Dermis microvascular lymphatic vessel endothelial cell (primary cell): Measurements from ENCODE around the gene POFUT2. TPM values are rescaled to one million over a fixed set of nuclear protein-coding genes. Genes with fewer than 3 reads are reported as not detected.

Experiments
- DNase-seq, 2 donors: peaks; one replicate each; pipeline versions ENCODE4 v3.0.0 to v3.0.0-alpha.2; 2010; ENCODE audit warnings: low read depth in 2 of 2
- total RNA-seq: library from RNA; depleted of rRNA; stranded (reverse); fragments of >200 nt; gene quantifications from 2 replicates; pipeline ENCODE4 v1.2.1, GENCODE V29; 2014

The POFUT2 gene
- total RNA-seq, 1 donor from 2014 or later, result 11.4 TPM

DNA sequence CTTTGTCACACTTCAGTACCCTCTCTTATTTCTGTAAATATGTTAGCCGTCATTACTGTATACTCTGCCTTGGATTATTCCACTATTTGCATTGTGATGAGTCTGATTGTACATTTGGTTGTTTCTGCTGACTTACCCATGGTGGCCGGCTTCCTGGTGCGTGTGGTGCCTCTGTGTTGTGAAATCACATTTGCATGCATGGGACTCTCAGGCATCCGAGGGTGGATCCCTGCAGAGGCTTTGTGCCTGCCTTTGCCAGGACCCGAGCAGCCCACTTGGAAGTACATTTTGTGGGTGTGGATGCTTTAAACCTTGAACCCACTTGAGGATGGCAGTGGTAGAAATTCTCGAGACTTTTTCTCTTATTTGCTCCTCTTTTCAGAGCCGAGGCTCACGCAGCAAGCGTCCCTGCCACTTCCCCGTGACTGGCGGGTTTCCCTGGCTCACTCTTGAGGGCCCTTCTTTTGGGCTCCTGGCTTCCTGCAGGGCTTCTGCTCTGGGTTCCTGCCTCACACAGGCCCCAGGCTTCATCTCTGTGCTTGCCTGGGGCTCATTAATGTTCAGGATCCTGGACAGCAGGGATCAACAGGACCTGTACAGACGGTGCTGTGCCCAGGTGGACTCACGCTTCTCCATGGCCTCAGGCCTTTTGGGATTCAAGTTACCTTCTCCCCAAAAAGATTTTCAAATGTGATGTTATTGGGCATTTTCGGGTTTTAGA is 36.6 kb downstream of the POFUT2 start:
- no peak for DNase-seq

DNA sequence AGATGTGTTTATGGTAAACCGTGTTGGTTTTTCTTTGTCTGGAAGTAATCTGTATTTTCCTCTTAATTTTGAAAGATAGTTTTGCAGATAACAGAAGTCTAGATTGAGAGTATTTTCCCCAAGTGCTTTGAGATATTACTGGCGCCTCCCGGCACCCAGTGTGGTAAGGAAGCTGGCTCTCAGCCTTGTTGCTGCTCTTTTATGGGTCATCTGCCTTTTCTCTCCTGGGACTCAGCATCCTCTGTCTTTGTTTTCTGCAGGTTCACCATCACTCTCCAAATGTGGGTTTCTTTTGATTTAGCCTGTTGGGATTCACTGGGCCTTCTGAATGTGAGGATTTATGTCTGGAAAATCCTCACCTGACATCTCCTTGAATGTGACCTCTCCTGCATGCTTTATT is 37.4 kb downstream of the POFUT2 start:
- no peak for DNase-seq

DNA sequence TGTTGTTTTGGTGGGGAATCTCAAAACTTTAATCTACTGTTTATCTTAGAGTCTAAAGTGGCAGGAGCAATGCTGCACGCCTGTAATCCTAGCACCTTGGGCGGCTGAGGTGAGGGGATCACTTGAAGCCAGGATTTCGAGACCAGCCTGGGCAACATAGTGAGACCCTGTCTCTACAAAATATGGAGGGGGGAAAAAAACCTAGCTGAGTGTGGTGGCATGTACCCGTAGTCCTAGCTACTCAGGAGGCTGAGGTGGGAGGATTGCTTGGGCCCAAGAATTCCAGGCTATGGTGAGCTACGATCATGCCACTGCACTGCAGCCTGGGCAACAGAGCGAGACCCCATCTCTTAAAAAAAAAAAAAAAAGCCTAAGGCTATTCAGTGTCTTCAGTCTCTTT is 38.1 kb downstream of the POFUT2 start:
- no peak for DNase-seq

DNA sequence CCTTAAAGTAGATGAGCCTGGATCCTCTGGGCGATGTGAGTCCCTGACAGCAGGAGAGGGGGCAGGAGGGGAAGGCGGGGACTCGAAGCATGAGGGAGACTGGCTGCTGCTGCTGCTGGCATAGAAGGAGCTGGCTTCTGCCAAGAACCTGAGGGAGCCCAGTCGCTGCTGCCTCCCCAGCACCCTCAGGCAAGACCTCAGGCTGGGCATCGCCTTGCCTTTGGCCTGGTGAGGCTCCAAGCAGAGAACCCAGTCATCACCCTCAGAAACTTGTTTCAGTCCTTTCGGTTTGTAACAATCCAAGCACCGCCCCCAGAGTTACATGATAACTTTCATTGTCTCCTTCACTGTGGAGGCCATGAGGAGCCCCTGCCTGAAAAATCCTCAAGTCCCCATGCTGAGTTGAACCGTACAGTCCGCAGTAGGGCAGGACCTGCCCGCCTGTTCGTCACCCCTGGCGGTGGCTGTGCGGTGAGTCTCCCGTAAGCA is 38.8 kb downstream of the POFUT2 start:
- no peak for DNase-seq

DNA sequence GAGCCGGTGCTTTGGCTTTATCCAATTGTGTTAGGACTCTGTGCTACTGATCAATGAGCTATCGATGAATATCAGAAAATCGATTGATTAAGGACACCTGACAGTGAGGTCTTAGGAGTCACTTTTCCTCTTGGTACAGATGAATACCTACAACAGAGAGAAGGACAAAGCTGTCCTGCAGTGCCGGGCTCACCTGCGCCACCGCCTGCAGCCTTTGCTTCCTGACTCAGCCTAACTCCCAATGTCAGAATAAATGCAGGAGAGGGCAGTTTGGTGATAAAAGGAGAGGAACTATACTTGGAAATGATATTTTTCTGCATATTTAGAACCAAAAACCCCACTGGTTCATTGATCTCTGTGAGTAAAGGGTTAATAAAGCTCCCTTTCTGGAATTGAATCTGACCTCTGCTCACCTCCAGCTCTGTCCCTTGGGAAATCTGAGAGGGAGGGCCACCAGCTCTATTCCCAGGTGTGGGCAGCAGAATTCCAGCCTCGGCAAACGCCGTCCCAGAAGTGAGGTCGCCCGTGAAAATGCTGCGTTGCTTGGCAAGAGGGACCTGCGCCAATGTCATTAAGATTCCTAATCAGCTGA is 39.3 kb downstream of the POFUT2 start:
- DNase-seq, result no peak

DNA sequence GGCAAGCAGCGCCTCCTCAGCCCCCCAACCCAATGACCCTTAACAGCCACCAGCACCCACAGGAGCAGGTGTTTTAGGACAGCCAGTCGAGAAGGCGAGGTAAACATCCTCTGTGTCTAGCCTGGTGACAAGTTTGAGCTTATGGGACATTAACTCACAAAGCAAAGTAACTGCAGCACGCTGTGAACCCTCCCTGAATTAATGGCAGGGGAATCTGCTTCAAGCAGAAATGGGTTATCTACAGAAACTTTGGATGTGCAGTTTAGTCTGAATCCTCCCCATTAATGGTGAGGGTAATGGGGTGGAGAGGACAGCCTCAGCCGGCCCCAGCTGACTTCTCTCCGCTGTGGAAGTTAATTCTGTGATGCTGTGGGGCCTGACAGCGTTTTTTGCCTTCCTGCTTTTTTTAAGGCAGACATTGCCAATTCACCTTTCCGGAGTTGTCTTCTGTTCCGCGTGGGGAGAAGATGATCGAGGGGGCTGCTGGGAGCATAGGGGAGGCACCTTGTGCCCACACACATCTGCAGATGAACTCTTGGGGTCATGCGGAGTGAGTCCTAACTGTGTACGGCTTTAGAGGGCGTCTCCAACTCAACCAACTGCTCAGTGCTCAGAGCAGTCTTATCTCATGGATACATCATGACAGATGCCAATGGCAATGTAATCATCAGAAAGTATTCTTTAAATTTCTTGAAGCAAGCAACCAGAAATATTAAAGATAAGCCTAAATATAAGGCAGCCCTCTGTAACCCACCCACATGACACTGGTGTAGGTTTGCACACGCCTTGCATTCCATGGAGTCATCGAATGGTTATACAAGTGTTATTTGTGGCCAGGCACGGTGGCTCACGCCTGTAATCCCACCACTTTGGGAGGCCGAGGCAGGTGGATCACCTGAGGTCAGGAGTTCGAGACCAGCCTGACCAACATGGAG is 41.0 kb downstream of the POFUT2 start:
- DNase-seq, result no peak

DNA sequence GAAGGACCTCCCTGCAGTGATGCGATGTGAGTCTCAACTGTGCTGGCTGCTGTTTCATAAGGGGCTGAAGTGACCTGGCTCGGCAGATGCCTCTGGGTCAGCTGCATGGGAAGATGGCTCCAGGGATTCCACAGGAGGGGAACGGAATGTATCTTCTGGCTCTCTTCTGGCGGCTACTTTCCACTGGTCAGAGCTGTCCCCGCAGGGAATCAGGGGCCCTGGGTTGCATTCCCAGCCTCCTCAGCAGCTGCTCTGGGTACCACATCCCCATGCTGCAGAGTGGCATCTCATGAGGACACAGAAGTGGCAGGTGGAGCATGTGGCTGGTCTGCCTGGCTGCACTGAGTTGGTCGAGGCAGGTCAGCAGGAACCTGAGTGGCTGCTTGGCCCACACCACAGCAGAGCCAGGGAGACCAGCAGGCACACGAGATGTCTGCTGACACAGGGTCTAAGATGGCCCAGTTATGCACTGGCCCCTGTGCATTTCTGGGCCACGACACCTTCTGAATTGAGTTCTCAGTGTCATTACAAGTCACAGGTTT is 42.8 kb downstream of the POFUT2 start:
- DNase-seq, result no peak

DNA sequence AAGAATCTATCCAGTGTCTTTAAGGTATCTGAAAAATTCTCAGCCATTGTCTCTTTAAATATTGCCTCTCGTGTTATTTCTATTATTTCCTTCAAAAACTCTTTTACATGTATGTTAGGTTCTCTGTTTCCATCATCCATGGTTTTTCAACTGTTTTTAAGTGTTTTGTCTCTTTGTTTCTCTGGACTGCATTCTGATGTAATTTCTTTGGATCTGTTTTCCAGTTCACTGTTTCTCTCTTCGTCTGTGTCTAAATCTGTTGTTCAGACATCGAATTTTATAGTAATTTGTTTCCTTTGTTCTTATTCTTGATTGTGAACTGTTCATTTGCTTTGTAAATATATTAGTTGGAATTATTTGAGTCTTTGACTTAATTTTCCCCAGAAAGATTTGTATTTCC is 44.1 kb downstream of the POFUT2 start:
- no peak for DNase-seq

DNA sequence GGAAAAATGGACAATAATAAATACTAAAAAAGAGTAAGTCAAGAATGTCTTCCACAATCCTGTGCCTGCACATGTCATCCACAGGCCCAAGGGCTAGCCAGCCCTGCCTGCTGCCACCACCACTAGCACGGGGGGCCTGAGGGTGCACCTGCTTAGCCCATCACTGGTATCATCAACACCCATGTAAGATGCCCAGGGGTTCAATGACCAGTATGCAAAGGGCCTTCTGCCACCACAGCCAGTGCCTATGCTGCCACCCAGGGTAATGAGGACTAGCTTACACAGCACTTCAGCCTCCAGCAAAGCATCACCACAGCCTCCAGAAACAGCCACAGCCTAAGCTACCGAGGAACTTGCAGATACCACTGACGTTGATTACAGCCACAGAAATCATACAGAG is 46.3 kb downstream of the POFUT2 start:
- DNase-seq, result no peak

DNA sequence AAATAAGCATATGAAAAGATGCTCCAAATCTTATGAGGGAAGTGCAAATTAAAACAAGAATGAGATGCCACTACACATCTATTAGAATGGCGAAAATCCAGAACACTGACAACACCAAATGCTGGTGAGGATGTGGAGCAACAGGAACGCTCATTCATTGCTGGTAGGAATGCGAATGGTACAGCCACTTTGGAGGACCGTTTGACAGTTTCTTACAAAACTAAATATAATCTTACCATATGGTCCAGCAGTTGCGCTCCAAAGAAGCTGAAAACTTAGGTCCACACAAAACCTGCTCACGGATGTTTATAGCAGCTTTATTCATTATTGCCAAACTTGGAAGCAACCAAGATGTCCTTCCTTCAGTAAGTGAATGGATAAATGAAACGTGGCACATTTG is 50.3 kb downstream of the POFUT2 start:
- no peak for DNase-seq

DNA sequence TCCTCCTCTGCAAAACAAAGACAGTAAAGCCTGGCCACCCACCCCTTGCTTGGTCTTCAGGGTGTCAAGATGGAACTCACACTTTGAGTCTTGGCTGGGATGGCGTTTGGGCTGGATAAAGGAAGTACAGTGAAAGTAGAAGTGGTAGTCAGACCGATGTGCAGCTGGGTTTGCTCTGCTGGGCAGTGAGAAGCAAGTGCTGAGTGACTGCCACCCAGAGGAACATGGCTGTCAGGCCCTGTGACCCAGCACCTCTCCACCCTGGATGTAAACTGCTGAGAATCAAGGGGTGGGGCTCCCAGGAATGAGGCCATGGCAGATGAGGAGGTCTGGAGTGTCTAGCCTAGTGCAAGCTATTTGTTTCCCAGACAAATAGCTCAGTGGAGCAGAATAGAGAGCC is 51.2 kb downstream of the POFUT2 start:
- DNase-seq, result no peak

DNA sequence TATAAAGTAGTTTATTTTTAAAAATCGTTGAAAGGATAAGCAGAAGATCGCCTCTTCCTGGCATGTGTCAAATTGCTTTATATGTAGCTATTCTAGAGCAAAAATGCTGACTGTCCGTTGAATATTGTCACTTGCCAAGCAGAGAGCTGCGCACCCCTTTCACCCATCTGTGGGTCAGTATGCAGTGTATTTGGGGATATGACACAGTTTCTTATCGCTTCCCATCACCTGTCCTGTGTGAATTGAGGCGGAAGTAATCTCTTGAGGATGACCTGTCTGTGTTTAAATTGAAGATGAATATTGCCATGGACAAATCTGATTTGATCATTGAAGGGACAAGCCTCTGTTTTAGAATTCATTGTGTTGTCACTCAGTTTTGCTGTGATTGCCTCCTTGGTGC is 52.2 kb downstream of the POFUT2 start:
- DNase-seq, result no peak

DNA sequence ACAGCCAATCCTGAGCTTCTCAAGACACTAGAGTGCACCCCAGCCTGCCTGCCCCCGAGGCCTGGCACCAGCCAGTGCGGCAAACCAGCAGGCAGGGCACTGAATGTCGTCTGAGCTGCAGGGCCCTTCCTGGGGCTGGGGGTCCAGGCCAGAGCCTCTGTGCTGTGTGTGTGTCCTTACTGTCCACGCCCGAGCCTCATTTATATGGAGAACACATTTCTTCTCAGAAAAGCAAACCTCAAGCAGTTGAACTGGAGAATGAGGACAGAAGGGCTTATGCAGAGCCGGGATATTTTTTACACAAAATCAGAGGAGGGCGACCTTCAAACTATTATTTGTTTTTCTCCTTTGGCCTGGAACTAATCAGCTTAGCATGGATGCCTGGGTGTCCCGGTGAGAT is 52.7 kb downstream of the POFUT2 start:
- DNase-seq, result no peak

DNA sequence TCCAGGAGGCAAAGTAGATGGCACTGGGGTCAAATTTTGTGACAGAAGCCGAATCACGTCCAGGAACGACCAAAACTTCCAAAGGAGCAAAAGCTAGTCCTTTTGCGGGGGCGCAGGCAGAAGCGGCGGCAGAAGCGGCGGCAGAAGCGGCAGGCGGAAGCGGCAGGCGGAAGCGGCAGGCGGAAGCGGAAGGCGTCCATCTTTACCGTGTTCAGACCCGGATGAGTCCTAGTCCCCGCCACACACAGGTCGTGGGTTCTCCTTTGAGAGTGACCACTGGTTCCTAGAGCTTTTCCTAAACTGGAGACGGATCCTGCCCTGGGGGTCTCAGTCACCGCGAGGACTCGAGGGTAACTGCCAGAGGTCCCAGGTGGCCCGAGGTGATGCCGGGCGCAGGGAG is 53.6 kb downstream of the POFUT2 start:
- no peak for DNase-seq

DNA sequence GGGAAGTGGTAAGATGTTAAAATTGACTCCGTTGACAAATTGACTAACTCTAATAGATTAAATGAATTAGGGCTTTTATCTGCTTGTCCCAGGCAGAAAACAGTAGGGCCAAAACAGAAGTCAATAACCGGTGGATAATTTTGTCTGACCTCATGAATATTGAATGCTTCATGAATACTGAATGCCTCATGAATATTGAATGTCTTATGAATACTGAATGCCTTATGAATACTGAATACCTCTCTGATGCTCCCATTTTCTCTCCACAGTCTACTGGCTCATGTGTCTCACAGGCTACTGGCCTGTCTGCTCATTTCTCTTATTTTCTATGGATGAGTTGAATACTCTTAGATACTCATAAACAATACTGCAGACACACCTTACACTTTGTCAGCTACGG is 56.0 kb downstream of the POFUT2 start:
- DNase-seq, result no peak

DNA sequence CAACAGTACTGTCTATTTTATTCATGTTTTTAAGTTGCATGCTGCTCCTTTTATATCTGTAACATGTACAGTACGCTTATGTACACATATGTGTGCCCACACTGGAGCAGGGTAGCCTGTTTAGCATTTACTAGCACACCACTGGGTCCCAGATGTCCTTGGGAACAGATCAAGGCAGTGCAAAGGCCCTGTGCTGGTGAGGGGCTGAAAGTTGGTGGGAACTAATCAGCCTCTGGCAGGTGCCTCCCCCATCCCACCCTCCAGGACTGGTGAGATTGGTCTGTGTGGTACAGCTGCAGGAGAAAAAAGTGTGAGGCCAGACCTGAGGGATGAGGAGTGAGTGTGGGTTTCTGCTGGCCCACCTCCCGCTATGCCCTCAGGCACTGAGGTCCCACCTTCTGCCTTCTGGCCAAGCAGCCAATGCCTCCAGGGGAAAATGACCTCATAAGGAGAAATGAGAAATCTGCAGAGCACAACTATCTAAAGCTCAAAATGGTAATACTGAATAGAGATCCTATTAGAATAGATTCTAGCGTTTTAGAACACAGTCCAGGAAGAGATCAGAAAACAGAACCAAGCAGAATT is 58.9 kb downstream of the POFUT2 start:
- no peak for DNase-seq

DNA sequence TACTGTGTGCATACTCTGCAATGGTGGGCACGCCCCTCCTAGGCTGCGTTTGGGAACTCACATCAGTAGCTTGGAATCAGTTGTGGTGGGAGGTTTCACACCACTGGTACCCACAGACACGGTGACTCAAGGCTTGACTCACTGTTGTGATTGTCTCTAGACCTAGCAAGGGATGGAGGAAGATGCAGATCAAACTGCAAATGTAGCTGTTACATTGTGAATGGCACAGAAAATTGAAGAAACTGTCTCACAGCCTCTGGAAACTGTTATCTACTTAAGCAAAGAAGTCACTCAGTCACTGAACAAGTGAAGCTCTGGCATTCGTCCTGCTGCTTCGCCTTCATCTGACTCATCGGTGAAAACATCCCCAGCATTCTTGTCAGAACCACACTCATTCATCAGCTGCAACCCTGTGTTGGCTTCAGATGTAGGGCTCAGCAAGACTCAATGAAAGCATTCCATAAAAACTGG is 59.5 kb downstream of the POFUT2 start:
- DNase-seq, result peak in 1 of 2 donors; percentile 35

DNA sequence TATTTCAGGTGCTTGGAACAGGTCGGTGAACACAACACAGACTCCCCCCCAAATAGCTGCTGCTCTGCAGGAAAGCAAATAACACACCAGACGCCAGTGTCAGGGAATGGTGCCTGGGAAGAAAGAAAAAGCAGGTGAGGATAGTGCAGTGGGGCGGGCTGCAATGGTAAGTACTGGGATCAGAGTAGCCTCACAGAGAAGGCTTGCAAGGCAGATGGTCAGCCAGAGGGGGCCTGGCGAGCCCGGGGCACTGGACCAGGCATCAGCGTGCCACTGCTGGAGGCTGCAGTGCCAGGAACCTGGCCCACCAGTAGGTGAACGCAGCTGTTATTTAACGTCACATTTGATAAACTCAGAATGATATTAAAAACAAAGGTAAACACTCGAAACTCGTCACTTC is 60.0 kb downstream of the POFUT2 start:
- DNase-seq, result no peak

DNA sequence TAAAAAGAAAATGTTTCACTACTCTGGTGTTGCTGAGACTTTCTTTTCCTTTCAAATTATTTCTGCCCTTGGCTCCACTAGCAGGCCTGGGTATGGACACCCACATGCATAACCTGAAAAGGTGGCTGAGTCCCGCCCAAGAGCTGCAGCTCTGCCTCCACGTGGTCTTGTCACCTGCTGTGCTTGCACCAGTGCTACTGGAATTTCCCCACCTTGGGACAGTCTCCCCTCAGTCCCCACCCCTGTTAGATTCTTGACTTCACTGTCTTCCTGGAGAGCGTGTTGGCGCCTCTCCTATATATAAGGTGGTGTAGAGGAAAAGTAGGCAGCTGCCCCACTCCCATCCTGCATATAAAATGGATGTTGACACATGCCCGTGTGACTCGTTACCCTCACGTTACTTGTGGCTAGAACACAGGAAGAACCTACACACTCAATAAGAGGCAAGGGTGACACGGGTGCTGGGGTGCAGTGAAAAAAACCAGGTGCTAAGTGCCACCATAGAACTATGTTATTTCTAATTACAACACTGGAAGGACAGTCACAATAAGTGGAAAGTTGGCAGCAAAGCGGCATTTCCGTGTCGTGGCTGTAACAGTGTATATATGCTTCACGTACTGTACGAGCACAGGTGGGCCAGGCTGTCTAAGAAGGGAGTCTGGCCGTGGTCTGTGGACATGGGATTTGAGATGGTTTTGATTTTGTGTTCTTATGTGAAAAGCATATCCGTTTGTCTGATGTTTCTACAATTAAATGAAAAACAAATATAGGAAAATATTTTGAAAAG is 61.0 kb downstream of the POFUT2 start:
- DNase-seq, result peak in 1 of 2 donors; percentile 5

DNA sequence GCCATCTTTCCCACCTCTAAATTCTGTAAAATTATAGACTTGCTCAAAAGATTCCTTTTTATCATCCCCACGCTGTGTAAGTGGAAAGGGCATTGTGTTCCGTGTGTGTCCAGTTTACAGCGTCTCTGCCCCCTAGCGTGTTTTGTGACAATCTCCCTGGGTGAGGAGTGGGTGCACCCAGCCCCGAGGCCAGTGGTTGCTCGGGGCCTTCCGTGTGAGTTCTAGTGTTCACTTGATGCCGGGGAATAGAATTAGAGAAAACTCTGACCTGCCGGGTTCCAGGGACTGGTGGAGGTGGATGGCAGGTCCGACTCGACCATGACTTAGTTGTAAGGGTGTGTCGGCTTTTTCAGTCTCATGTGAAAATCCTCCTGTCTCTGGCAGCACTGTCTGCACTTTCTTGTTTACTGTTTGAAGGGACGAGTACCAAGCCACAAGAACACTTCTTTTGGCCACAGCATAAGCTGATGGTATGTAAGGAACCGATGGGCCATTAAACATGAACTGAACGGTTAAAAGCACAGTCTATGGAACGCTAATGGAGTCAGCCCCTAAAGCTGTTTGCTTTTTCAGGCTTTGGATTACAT is 61.9 kb downstream of the POFUT2 start:
- no peak for DNase-seq
